GM21447 (cell line): ENCODE measurements around the gene SYT3.
"Not testable (repeated sequence)": the region's sequence is repeated elsewhere in the genome, so short reads cannot be mapped to it uniquely, and the experiment has no call there.

Experiments used
- ATAC-seq: cut with Tn5 transposase; IDR thresholded peaks from one replicate; pipeline ENCODE4 v1.9.1; 2021; ENCODE audit not compliant: unreplicated experiment

SYT3 gene

GRCh38 chr19:50640368-50640767 lies 687 bp upstream of the SYT3 start:
- no peak for ATAC-seq

GRCh38 chr19:50638600-50638999 lies 1.1 kb downstream of the SYT3 start:
- ATAC-seq = no peak

GRCh38 chr19:50636317-50637085 lies 3.2 kb downstream of the SYT3 start:
- no peak for ATAC-seq

GRCh38 chr19:50633973-50634372 lies 5.7 kb downstream of the SYT3 start:
- no peak for ATAC-seq

GRCh38 chr19:50633359-50633758 lies 6.3 kb downstream of the SYT3 start:
- no peak for ATAC-seq

GRCh38 chr19:50632151-50632835 lies 7.4 kb downstream of the SYT3 start:
- ATAC-seq = no peak

GRCh38 chr19:50629801-50630200 lies 9.9 kb downstream of the SYT3 start:
- no peak for ATAC-seq

GRCh38 chr19:50629194-50629593 lies 10.5 kb downstream of the SYT3 start:
- ATAC-seq = no peak

- ATAC-seq = no peak
These were observed 11.1 kb downstream of the SYT3 start for GRCh38 chr19:50628551-50628950.

GRCh38 chr19:50628146-50628545 lies 11.5 kb downstream of the SYT3 start:
- ATAC-seq = no peak

- ATAC-seq = no peak
These were observed 12.9 kb downstream of the SYT3 start for GRCh38 chr19:50626795-50627194.

- no peak for ATAC-seq
These were observed 13.7 kb downstream of the SYT3 start for GRCh38 chr19:50626011-50626410.

- no peak for ATAC-seq
These were observed 14.6 kb downstream of the SYT3 start for GRCh38 chr19:50624949-50625600.

- not testable (repeated sequence) for ATAC-seq
These were observed 19.2 kb downstream of the SYT3 start for GRCh38 chr19:50620394-50620906.

- ATAC-seq = not testable (repeated sequence)
These were observed 20.5 kb downstream of the SYT3 start for GRCh38 chr19:50619184-50619583.

GRCh38 chr19:50618379-50618778 lies 21.3 kb downstream of the SYT3 start:
- not testable (repeated sequence) for ATAC-seq

- not testable (repeated sequence) for ATAC-seq
These were observed 26.9 kb downstream of the SYT3 start for GRCh38 chr19:50612504-50613404.

GRCh38 chr19:50607874-50608785 lies 31.6 kb downstream of the SYT3 start:
- no peak for ATAC-seq

- ATAC-seq = no peak
These were observed 32.3 kb downstream of the SYT3 start for GRCh38 chr19:50607388-50607787.
